HG03565 (cell line): ENCODE results near the gene PRSS27.
"Not testable (repeated sequence)": the region's sequence is repeated elsewhere in the genome, so short reads cannot be mapped to it uniquely, and the experiment has no call there.

ENCODE experiments used
- ATAC-seq: cut with Tn5 transposase; IDR thresholded peaks from one replicate; pipeline ENCODE4 v1.9.1; 2021; ENCODE audit warnings: mild to moderate bottlenecking, moderate library complexity; ENCODE audit not compliant: unreplicated experiment

Gene PRSS27

DNA sequence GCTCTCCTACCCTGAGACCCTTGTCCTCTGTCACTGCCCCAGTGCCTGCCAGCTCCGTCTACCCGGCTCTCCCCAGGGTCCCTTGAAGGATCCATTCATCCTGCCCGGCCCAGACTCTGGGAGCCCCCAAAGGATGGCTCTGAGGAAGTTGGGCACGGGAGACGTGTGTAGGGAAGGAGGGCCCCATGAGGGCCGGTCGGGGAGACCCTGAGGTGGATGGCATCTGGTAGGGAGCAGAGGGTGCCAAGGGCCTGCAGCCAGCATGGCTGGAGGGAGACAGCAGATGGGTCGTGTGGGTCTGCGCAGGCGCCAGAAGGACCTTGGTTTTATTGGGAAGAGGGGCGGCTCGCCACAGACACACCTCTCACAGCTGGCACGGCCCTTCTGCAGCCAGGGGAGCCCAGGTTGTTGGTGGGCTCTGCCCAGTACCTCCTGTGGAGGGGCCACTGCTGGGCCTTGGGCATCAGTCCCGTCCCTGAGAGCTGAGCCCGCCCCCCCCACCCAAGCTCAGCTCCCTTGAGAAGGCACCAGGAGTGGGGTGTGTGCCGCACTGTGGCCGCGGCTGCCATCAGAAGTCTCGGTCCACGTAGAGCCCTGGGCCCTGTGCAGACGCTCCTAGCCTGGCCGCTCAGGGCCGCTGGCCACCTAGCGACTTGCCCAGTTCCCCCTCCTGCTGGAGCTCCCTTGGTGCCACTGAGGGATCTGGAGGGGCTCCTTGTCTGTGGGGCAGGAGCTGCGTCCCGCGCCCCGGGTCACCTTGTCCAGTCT, 21.7 kb downstream of the PRSS27 start:
- no peak for ATAC-seq

DNA sequence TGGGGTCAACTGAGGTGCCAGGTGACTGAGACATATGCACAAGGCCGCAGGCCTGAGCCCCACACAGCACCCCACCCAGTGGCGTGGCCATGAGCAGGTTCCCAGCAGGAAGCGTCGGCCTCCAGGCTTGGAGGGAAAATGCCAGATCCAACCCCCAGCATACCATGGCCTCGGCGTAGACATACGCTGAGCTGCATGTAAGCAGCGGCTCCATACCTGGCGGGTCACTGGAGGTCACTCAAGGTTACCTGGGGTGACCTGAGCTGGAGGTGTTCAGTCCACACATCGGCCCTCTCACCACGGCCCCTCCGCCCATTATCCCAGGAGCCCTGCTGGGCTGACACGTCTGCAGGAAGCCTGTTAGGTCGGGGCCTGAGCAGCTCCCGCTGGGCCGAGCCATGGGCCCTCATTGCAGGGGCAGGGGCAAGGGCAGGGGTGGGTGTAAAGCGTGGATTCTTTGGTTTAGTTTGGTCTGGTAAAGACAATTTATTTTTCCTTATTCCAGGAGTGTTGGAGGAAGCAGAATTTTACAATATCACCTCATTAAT, 22.5 kb downstream of the PRSS27 start:
- no peak for ATAC-seq

DNA sequence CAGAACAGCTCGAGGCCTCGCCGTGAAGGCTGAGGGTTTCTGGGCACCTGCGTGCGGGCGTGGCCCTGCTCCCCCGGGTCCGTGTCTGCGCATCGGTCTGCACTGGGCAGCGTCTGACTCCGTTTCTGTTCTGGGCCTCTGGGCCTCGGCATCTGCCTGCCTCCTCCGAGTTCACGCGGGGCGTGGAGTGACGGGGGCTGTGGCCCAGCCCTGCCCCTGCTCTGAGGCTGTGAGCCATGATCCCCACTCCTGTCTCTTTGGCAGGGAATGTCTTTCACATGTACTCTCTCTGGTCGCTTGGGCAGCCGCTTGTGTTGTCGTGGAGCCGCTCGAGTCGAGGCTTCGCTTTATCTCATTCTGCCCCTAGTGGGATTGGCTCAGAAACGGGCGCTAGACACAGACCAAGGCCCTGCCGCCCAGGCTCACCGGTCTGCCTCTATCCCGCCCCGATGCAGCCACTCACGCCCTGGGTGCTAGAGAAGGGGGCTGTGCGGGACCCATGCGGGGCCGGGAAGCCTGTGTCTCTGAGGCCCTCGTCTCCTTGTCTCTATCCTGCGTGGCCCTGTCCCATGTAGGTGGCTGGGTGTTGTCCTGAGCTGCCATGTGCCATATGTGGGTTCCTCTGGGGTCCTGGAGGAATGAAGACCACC, 23.3 kb downstream of the PRSS27 start:
- not testable (repeated sequence) for ATAC-seq

DNA sequence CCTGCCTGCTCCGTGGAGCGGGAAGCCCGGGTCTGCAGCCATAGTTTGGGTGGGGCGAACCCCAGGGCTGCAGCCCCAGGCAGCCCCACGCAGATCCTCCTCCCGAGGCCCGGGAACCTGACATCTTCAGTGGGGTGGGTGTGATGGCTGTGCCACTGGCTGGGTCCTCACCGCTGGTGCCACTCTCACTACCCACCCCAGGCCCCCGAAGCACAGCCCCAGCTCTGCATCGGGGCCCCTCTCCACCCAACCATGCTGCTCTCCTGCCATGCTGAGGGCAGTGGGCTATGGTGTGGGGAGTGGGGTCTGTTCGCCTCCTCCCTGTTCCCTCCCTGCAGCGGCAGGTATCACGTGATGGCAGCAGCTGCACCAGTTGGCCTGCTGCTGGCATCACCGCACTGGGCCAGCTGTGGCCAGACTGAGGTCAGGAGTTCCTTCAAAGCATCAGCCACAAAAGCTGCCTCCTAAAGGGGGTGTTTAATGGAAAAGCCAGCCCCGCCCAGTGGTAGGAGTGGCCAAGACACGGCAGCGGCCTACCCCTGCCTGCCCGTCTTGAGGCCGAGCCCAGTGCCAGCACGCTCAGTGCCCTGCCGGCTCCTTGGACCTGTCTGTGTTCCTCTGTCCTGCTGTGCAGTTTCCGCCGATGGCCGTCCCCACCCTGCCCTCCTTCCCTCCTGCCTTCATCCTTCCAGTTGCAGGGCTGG, 26.9 kb downstream of the PRSS27 start:
- ATAC-seq = no peak

DNA sequence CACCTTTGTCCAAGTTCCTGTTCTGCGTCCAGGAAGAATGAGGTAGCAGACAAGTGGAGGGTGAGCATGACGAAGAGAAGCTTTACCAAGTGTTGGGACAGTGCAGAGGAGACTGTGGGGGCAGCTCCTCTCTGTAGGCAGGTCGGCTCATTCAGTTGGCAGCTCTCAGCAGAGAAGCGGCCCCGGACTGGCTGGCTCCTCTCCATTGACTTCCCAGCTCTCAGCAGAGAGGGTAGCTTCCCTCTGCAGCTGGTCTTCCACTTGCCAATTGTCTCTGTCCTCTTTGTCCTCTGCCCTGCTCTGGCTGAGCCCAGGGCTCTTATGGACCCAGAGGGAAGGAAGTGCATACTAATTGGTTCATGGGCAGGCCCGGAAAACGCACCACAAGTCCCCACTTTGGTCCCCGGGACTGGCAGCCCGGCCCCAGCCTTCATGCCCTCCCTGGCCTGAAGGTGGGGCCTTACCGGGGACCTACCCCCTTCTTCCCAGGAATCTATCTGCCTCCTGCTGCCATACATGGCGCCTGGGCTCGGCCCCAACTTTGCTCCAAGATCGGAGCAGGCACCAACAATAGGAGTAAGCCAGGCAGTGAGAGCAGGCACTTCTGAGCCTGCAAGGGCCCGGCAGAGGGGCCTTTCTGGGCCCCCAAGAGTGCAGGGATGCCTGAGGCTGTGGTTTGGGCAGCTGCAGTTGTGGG, 27.6 kb downstream of the PRSS27 start:
- no peak for ATAC-seq

DNA sequence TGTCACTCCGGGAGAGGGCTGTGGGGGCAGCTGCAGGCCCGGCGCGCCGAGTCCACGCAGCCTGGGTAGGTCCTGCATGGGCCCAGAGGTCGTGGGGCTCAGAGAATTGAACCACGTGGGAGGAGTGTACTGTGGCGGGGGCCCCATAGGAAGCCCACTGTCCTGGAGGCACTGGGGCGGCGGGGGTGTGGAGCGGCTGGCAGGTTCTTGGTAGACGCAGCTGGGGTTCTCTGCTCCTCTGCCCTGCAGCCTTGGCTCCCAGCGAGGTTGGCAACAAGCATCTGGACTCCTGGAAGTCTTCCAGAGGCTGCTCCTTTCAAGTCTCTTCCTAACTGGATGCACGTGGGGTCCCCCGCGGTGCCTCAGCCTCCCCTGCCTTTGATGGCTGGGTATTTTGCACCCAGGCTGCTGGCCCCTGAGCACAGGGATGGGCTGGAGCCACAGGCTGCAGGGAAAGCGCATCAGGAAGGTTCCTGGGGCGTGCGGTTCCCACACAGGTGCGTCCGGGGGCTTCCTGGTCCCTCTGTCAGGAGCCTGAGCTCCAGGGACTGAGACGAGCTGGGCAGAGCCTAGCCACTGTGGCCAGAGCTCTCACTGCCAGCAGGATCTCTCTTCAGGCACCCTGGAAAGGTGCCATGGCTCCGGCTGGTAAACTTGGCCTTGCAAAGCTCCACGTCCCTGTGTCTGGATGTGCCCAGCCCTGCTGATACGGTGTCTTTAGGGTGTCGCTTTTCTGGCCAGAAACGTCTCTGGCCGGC, 28.4 kb downstream of the PRSS27 start:
- no peak for ATAC-seq

DNA sequence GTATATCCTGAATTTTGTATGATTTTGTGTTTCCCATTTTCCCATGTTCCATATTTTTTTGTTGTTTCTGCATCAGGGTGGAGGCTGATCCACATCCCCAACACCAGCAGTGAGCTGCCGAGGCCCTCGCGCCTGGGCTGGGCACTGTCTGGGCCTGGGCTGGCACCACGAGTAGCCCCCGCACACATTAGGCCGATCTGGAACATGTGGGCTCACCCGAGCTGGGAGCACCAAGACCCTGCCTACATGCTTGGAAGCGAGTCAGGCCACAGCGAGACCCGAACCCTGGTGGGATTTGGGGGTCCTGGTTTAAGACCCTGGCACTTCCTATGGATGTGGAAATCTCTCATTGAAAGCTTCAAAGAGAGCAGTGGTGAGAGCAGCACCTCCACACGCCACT, 29.2 kb downstream of the PRSS27 start:
- no peak for ATAC-seq

DNA sequence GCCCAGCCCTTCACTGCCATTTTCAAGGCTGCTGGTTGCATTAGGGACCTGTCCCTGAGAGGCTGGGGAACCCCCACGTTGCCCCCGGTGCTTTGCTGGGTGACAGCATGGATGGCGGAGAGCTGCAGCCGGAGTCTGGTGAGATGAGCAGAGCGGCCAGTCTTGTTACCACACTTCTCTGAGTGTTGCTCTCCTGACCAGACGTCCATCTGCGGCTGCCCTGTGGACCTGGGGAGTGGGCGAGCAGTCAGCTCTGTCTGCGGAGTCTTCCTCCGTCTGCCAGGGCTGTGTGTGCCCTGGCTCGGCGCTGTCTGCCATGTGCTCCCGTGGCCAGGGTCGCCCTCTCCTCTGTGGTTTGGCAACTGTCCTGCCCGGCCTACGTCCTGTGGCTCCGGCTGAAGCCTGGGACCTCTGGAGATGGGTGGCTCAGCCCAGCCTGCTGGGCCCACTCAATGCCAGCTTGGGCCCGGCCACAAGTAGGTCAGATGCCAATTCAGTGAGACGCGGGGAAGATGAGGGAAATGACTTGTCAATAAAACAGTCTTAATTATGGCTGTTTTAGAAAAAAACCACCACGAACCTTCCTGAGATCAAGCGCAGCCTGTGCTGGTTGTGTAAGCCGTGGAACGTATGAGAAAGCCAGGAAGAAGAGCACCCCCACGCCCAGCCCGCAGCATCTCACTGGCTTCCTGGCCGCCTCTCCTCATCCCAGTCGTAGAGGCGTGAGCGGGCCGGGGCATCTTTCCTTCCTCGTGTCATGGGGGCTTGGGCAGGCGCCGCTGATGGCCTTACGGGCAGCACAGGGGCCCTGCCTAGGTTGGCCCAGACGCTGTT, 29.8 kb downstream of the PRSS27 start:
- no peak for ATAC-seq

DNA sequence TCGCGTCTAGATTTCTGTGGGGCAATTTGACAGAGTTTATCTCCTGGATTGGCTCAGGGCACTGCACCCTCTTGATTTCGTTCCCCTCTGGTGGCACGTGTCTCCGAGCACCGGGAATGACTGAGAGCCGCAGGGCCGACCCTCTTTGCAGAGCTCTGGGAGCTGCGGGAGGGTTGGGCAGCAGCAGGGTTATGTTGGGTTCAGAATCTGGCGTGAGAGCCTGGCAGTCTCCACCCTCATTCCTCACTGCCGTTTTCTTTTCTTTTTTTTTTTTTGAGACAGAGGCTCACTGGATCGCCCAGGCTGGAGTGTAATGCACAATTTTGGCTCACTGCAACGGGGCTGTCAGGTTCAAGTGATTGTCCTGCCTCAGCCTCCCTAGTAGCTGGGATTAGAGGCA, 30.6 kb downstream of the PRSS27 start:
- not testable (repeated sequence) for ATAC-seq

DNA sequence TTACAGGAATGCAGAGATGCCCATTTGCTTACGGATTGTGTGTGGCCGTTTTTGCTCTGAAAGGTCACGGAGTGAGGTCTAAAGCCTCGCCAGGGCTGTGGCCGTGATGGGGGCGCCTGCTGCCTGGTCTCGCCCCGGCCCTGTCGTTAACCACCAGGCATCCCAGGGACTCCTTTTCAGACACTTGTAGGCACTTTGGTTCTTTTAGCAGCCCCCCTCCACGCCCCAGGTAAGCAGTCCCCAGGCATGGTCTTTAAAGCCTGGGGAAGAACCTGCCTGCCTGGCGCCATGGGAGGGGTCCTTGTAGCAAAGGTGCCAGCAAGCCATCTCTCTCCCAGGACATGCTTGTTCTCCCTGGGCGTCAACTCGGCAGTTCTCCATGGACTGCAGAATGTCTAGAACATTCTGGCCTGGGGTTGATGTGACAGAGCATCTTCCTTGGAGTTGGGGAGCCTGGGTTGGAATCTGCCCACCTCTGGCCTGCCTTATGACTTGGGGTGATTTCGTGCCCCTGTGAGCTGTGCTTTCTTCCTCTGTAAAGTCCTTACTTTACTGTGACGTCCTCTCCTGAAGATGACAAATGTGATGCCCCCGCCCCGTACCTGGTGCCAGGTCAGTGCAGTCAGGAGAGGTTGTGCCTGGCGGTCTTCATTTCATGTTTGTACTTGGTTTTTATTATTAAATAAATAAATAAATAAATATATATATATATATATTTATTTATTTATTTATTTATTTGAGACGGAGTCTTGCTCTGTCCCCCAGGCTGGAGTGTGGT, 32.3 kb downstream of the PRSS27 start:
- ATAC-seq = no peak

DNA sequence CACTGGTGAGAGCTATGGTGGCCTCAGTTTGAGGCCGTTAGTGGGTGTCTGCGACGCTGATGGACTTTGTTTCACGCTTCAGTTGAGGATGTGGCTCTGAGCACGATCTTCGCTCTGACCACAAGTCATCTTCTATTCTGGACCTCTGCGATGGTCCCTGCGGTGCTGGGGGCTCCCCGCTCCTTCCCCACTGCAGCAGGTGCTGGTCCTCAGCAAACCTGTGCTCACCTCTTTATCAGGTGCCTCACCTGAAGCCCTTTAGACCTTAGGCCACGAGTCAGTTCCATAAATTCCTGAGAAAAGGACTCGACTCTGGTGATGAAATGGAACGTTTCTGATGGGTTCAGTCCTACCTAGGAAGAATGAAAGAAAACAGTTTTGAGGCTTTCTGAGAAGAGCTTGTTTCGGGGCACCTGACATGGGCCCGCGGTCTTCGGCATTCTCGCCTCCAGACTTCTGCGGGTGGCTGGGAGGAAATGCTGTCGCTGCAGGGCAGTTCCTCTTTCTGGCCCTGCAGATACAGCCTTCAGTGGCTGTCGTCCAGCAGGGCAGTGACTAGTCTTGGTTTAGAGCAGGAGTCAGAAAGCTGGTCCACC, 33.0 kb downstream of the PRSS27 start:
- no peak for ATAC-seq

DNA sequence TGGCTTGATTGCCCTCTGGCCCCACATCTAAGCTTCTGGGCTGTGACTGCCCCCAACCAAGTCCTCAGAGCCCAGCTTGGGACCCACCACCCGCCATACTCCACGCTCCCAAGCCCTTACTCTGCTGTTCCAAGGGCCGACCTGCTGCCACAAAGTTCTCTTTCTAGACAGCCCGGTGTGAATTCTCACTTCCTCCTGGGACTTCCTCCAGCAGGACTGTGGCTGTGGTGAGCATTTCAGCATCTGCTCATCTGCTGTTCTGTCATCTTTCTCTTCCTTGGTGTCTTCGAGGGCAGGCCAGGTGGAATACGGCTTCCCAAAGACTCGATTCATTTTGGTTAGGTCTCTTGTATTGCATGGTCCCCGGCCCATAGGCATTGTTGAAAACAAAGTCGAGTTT, 33.9 kb downstream of the PRSS27 start:
- not testable (repeated sequence) for ATAC-seq

DNA sequence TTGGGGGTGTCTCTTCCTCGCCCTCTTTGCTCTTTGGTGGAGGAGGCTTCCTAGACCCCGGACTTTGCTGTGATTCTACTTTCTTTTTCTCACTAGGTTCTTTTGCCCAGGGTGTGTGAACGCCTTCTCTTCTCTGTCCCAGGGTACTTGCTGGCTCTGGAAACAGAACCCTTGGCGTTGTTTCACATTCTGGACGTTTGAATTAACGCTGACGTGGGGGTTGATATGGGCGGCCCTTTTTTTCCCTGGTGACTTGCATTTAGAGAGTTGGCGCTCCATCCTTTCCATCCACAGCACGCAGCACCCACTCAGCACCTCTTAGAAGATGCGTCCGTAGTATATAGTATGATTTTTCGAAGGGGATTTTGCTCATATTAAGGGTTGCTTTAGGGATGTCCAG, 37.0 kb downstream of the PRSS27 start:
- ATAC-seq = not testable (repeated sequence)

DNA sequence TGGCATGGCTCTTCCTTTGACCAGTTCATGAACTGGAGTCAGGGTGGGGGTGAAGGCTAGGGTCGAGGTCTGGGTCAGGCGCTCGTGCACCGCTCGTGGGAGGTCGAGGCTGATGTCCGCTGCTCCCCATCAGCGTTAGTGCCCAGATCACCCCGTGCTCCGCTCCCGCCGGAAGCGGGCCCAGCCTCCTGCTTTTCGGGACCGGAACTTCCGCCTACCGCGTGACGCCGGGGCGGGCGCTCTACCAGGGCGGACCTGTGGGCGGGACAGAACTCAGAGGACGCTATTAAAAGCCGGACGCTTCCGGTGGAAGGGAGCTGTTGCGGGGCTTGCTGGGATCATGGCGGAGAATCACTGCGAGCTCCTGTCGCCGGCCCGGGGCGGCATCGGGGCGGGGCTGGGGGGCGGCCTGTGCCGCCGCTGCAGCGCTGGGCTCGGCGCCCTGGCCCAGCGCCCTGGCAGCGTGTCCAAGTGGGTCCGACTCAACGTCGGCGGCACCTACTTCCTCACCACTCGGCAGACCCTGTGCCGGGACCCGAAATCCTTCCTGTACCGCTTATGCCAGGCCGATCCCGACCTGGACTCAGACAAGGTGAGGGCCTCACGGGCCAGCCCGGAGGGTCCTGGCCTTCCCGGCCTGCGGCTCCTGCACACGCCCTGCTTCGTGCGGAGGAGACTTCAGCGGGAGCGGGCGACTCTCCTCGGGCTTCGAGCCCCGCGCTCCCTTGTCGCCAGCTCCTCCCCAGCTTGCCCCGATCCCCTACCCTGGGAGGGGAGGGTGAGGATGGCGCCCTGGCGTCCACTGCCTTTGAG, 37.6 kb downstream of the PRSS27 start, which contains the start of gene KCTD5:
Gene KCTD5 (plus strand): TSS at position 315 of the 813 bp plus-strand sequence. CDS start 26 bp downstream, at position 341.
- ATAC-seq = peak; percentile 38

DNA sequence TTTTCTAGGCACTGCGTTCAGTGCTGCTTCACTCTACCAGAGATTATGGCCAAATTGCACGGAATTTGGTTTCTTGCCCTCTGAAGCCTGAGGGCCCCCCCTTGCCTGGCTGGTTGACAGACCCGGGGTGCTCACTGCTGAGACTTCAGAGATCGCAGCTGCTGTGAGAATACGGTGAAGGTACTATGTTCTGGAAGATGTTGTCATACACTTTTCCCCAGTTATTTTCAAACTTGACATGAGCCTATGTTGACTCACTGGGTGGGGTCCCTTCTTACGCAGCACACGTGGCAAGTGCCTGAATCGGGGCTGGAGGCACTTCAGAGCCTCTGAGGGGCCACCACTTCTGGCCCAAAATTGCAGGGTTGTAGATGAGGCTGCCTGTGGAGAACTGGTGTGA, 39.7 kb downstream of the PRSS27 start:
- ATAC-seq = not testable (repeated sequence)

DNA sequence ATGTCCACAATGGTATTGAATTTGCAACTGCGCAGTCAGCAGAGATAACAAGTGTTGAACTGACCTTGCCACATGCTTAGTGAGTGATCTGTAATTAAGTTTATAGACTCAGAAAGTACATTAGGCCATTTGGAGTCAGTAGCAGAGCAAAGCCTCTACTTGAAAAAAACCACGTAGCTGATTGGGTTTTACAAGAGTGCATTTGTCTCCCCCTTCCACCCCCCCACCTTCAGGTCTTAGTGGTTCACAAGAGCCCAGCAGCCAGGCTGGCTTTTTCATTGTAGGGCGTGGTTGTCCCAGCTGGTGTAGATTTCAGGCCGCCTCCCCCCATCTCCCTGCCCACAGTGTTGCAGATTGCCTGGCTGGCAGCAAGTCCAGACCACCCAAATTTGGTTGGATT, 40.1 kb downstream of the PRSS27 start:
- not testable (repeated sequence) for ATAC-seq
